ES-I3 (cell line): ENCODE data around the gene KLC4.
"Not testable (repeated sequence)": the region's sequence is repeated elsewhere in the genome, so short reads cannot be mapped to it uniquely, and the experiment has no call there.

Experiments
- H3K36me3 ChIP-seq: 2 replicates; pipeline ENCODE4 v1.6.1; 2013; ENCODE audit warnings: mild to moderate bottlenecking, low read length, control low read depth, moderate library complexity; ENCODE audit not compliant: insufficient read depth
- H3K4me1 ChIP-seq: 2 replicates; pipeline ENCODE4 v1.6.1; 2013; ENCODE audit warnings: mild to moderate bottlenecking, control low read depth, low read length; ENCODE audit not compliant: insufficient read depth
- H3K9ac ChIP-seq: 2 replicates; pipeline ENCODE4 v1.6.1; 2013; ENCODE audit warnings: low read depth, mild to moderate bottlenecking, low read length, moderate library complexity
- H3K9me3 ChIP-seq: 2 replicates; pipeline ENCODE4 v1.6.1; 2013; ENCODE audit warnings: mild to moderate bottlenecking, low read length, moderate library complexity; ENCODE audit not compliant: control insufficient read depth, insufficient read depth

Gene KLC4

GRCh38 chr6:43062818-43063217 is 3.4 kb downstream of the KLC4 start:
- no peaks in the 10 kb centered on the region for H3K36me3 ChIP-seq
- no peaks in the 10 kb centered on the region for H3K9me3 ChIP-seq
- peaks cover 3% of the 10 kb centered on the region; the same call in 1 of the 2 replicates for H3K4me1 ChIP-seq
- no peak overlapping the region for H3K9ac ChIP-seq

- H3K36me3 ChIP-seq: peaks cover 9% of the 10 kb centered on the region; the same call in 1 of the 2 replicates
- H3K4me1 ChIP-seq: peaks cover 10% of the 10 kb centered on the region; the same call in 1 of the 2 replicates
- H3K9me3 ChIP-seq: no peaks in the 10 kb centered on the region
- H3K9ac ChIP-seq: no peak overlapping the region
Measured at GRCh38 chr6:43070028-43070632, 10.7 kb downstream of the KLC4 start.

GRCh38 chr6:43074847-43075669 is 15.6 kb downstream of the KLC4 start:
- H3K9me3 ChIP-seq: no peaks in the 10 kb centered on the region
- peaks cover 26% of the 10 kb centered on the region for H3K4me1 ChIP-seq
- H3K36me3 ChIP-seq: peaks cover 9% of the 10 kb centered on the region; the same call in 1 of the 2 replicates
- H3K9ac ChIP-seq: no peak overlapping the region; the same call in 1 of the 2 replicates

- peak within 1 kb of the TSS; percentile 86 for H3K9ac ChIP-seq
- H3K9me3 ChIP-seq: no peaks in the 10 kb centered on the region
- peaks cover 21% of the 10 kb centered on the region for H3K4me1 ChIP-seq
- peaks cover 5% of the 10 kb centered on the region; the same call in 1 of the 2 replicates for H3K36me3 ChIP-seq
Measured at GRCh38 chr6:43075670-43076463, 16.4 kb downstream of the KLC4 start, which contains the start of gene PTK7. Gene PTK7, plus strand, starts transcription at chr6:43076314. Its CDS starts 175 bp downstream, at chr6:43076489.

GRCh38 chr6:43076464-43077332 is 17.3 kb downstream of the KLC4 start:
- Histone ChIP-seq H3K36me3 (peaks cover 5% of the 10 kb centered on the region; the same call in 1 of the 2 replicates), H3K9ac (peak overlapping the region; percentile 84), H3K9me3 (no peaks in the 10 kb centered on the region), H3K4me1 (peaks cover 21% of the 10 kb centered on the region)

GRCh38 chr6:43077333-43077809 is 17.9 kb downstream of the KLC4 start:
- H3K9me3 ChIP-seq: no peaks in the 10 kb centered on the region
- H3K36me3 ChIP-seq: peaks cover 3% of the 10 kb centered on the region; the same call in 1 of the 2 replicates
- H3K4me1 ChIP-seq: peaks cover 21% of the 10 kb centered on the region
- H3K9ac ChIP-seq: peak overlapping the region; percentile 84

GRCh38 chr6:43077981-43078511 is 18.6 kb downstream of the KLC4 start:
- H3K4me1 ChIP-seq: peaks cover 26% of the 10 kb centered on the region

GRCh38 chr6:43078691-43079090 is 19.3 kb downstream of the KLC4 start:
- peaks cover 30% of the 10 kb centered on the region for H3K4me1 ChIP-seq
- no peaks in the 10 kb centered on the region for H3K36me3 ChIP-seq
- no peaks in the 10 kb centered on the region for H3K9me3 ChIP-seq
- H3K9ac ChIP-seq: no peak overlapping the region; the same call in 1 of the 2 replicates

More at GRCh38 chr6:43077981-43078511, 18.6 kb downstream of the KLC4 start:
- Histone ChIP-seq H3K9me3 (no peaks in the 10 kb centered on the region), H3K9ac (peak overlapping the region; percentile 84), H3K36me3 (no peaks in the 10 kb centered on the region)

GRCh38 chr6:43081043-43081442 is 21.6 kb downstream of the KLC4 start:
- Histone ChIP-seq H3K9me3 (no peaks in the 10 kb centered on the region), H3K36me3 (no peaks in the 10 kb centered on the region), H3K4me1 (peaks cover 22% of the 10 kb centered on the region), H3K9ac (no peak overlapping the region)

GRCh38 chr6:43081922-43082321 is 22.5 kb downstream of the KLC4 start:
- peaks cover 22% of the 10 kb centered on the region for H3K4me1 ChIP-seq
- H3K9me3 ChIP-seq, H3K9ac ChIP-seq, H3K36me3 ChIP-seq: not testable (repeated sequence)

- Histone ChIP-seq H3K9ac (no peak overlapping the region), H3K9me3 (no peaks in the 10 kb centered on the region), H3K36me3 (no peaks in the 10 kb centered on the region), H3K4me1 (peaks cover 18% of the 10 kb centered on the region)
Measured at GRCh38 chr6:43082806-43083655, 23.6 kb downstream of the KLC4 start.

- Histone ChIP-seq H3K9ac (no peak overlapping the region), H3K9me3 (no peaks in the 10 kb centered on the region), H3K4me1 (peaks cover 23% of the 10 kb centered on the region), H3K36me3 (no peaks in the 10 kb centered on the region)
Measured at GRCh38 chr6:43086022-43086658, 26.7 kb downstream of the KLC4 start.
